Putamen (tissue), 1 donor: ENCODE results near the gene TMEM187.

ENCODE experiments used
- DNase-seq: peaks from one replicate; pipeline ENCODE4 v3.0.0-alpha.2; 2016; ENCODE audit warnings: low spot score

Gene TMEM187

GRCh38 chrX:153934762-153935325 is 37.7 kb upstream of the TMEM187 start, which contains the start of gene NAA10:
NAA10 (minus strand) TSS chrX:153935037; CDS start chrX:153934904, 133 bp downstream.
- DNase-seq: peak; percentile 66

GRCh38 chrX:153935326-153935851 is 37.2 kb upstream of the TMEM187 start:
- DNase-seq: no peak

- no peak for DNase-seq
Measured at GRCh38 chrX:153937056-153937455, 35.5 kb upstream of the TMEM187 start.

GRCh38 chrX:153938226-153938786 is 34.2 kb upstream of the TMEM187 start:
- no peak for DNase-seq

- DNase-seq: no peak
Measured at GRCh38 chrX:153939573-153939972, 33.0 kb upstream of the TMEM187 start.

GRCh38 chrX:153941336-153942252 is 31.0 kb upstream of the TMEM187 start:
- no peak for DNase-seq

- DNase-seq: no peak
Measured at GRCh38 chrX:153944140-153944799, 28.3 kb upstream of the TMEM187 start, which contains the start of gene RENBP. RENBP (minus strand) TSS chrX:153944643; CDS start chrX:153944610, 33 bp downstream.

GRCh38 chrX:153944800-153945150 is 27.8 kb upstream of the TMEM187 start:
- DNase-seq: no peak

- DNase-seq: no peak
Measured at GRCh38 chrX:153945956-153946943, 26.3 kb upstream of the TMEM187 start.

- no peak for DNase-seq
Measured at GRCh38 chrX:153947009-153947769, 25.4 kb upstream of the TMEM187 start.

- DNase-seq: no peak
Measured at GRCh38 chrX:153948002-153948466, 24.5 kb upstream of the TMEM187 start.

- no peak for DNase-seq
Measured at GRCh38 chrX:153948847-153949805, 23.4 kb upstream of the TMEM187 start.

- no peak for DNase-seq
Measured at GRCh38 chrX:153950127-153950526, 22.4 kb upstream of the TMEM187 start.

- no peak for DNase-seq
Measured at GRCh38 chrX:153951683-153952372, 20.7 kb upstream of the TMEM187 start.

- DNase-seq: no peak
Measured at GRCh38 chrX:153952373-153953026, 20.1 kb upstream of the TMEM187 start.

- DNase-seq: no peak
Measured at GRCh38 chrX:153953342-153953830, 19.2 kb upstream of the TMEM187 start.

GRCh38 chrX:153953892-153954557 is 18.5 kb upstream of the TMEM187 start:
- no peak for DNase-seq
